ENCODE measurements around the gene CLRN3. TPM values are rescaled to one million over a fixed set of nuclear protein-coding genes. Genes with fewer than 3 reads are reported as not detected.

The CLRN3 gene
- total and polyA plus RNA-seq, 2 experiments from 2014 or later = not detected

DNA sequence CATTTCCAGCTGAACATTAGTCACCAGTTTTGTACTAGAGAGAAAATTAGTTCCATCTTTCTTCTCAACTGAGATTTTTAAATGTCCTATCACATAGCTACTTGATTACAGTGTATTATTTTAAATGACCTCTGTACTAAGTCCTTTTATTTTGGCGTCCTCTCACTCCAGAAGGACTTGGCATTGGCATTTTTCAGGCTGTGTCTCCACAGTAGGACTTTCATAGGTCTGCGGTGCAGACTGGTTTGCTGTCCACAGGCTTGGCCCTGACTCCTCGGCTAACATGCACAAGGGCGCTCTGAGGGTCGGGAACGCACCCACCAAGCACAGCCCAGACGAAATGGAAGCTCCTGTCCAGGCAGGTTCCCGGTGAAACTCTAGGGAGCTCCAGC is 20.6 kb upstream of the CLRN3 start (continued):
- TF ChIP-seq, protein P1, sequence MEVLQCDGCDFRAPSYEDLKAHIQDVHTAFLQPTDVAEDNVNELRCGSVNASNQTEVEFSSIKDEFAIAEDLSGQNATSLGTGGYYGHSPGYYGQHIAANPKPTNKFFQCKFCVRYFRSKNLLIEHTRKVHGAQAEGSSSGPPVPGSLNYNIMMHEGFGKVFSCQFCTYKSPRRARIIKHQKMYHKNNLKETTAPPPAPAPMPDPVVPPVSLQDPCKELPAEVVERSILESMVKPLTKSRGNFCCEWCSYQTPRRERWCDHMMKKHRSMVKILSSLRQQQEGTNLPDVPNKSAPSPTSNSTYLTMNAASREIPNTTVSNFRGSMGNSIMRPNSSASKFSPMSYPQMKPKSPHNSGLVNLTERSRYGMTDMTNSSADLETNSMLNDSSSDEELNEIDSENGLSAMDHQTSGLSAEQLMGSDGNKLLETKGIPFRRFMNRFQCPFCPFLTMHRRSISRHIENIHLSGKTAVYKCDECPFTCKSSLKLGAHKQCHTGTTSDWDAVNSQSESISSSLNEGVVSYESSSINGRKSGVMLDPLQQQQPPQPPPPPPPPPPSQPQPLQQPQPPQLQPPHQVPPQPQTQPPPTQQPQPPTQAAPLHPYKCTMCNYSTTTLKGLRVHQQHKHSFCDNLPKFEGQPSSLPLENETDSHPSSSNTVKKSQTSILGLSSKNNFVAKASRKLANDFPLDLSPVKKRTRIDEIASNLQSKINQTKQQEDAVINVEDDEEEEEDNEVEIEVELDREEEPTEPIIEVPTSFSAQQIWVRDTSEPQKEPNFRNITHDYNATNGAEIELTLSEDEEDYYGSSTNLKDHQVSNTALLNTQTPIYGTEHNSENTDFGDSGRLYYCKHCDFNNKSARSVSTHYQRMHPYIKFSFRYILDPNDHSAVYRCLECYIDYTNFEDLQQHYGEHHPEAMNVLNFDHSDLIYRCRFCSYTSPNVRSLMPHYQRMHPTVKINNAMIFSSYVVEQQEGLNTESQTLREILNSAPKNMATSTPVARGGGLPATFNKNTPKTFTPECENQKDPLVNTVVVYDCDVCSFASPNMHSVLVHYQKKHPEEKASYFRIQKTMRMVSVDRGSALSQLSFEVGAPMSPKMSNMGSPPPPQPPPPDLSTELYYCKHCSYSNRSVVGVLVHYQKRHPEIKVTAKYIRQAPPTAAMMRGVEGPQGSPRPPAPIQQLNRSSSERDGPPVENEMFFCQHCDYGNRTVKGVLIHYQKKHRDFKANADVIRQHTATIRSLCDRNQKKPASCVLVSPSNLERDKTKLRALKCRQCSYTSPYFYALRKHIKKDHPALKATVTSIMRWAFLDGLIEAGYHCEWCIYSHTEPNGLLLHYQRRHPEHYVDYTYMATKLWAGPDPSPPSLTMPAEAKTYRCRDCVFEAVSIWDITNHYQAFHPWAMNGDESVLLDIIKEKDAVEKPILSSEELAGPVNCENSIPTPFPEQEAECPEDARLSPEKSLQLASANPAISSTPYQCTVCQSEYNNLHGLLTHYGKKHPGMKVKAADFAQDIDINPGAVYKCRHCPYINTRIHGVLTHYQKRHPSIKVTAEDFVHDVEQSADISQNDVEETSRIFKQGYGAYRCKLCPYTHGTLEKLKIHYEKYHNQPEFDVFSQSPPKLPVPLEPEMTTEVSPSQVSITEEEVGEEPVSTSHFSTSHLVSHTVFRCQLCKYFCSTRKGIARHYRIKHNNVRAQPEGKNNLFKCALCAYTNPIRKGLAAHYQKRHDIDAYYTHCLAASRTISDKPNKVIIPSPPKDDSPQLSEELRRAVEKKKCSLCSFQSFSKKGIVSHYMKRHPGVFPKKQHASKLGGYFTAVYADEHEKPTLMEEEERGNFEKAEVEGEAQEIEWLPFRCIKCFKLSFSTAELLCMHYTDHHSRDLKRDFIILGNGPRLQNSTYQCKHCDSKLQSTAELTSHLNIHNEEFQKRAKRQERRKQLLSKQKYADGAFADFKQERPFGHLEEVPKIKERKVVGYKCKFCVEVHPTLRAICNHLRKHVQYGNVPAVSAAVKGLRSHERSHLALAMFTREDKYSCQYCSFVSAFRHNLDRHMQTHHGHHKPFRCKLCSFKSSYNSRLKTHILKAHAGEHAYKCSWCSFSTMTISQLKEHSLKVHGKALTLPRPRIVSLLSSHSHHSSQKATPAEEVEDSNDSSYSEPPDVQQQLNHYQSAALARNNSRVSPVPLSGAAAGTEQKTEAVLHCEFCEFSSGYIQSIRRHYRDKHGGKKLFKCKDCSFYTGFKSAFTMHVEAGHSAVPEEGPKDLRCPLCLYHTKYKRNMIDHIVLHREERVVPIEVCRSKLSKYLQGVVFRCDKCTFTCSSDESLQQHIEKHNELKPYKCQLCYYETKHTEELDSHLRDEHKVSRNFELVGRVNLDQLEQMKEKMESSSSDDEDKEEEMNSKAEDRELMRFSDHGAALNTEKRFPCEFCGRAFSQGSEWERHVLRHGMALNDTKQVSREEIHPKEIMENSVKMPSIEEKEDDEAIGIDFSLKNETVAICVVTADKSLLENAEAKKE (CRISPR knock-in tag; IDR thresholded peaks at IDR 0.05) = no peak
- TF ChIP-seq CREB1 (CRISPR knock-in tag; IDR thresholded peaks at IDR 0.05; ENCODE audit: low read depth) (no peak), EZH2phosphoT487 (IDR thresholded peaks at IDR 0.05; ENCODE audit: unreplicated experiment) (no peak), ZNF331 (CRISPR knock-in tag; IDR thresholded peaks at IDR 0.05; ENCODE audit: low read depth) (no peak), POLR2AphosphoS5 (IDR thresholded peaks at IDR 0.05; ENCODE audit: low read depth) (no peak)

DNA sequence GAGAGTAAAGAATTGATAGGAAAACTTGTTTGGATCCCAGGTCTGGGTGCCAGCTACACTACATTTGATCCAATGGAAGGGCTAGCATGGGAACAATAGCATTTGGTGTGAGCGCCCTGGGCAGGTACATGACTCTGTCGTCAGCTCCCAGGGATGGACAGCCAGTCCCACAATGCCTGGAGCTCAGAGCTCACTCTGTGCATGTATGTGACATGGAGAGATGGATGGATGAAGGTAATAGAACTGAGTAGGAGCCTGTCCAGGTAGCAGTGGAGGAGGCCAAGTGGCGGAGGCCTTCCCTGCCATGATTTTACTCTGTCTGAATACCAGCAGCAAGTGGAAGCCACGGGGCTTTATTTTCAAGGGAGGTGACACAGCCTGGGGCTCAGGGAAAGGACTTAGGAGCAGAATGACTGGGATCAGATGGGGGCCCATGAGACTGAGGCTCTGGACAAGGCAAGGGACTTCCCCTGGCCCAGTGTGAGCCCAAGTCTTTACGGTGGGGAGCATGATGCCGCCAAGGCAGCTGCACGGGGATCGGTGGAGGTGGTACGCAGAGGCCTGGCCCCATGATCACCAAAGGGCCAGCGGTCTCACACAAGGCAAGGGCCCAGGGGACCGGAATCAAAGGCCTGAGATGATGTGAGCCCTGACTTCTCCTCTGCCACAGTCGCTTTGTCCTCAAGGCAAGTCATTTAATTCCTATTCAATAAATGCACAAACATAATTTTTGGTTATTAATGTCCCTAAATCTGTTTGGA is 20.0 kb upstream of the CLRN3 start:
- no peaks in the 10 kb centered on the region for H3K9me3 Mint-ChIP-seq
- Histone ChIP-seq H3K4me2 (no peak overlapping the region), H3K36me3 (ENCODE audit: insufficient read depth) (no peaks in the 10 kb centered on the region), H4K20me1 (replicated peaks; ENCODE audit: insufficient read depth) (no peaks in the 10 kb centered on the region), H3K4me1 (ENCODE audit: insufficient read depth) (no peaks in the 10 kb centered on the region), H3F3A (replicated peaks; ENCODE audit: low read depth) (no peaks in the 10 kb centered on the region), H3K79me2 (replicated peaks; ENCODE audit: insufficient read depth) (no peaks in the 10 kb centered on the region), H3K9me2 (ENCODE audit: insufficient read depth) (no peaks in the 10 kb centered on the region), H3K4me3 (no peak overlapping the region), H3K27me3 (ENCODE audit: insufficient read depth) (peaks cover 4% of the 10 kb centered on the region), H2AFZ (no peak overlapping the region), H3K27ac (ENCODE audit: low read depth) (no peak overlapping the region)
- H3K4me1 Mint-ChIP-seq = peaks cover 4% of the 10 kb centered on the region; the same call in 2 of the 3 replicates
- H3K27ac Mint-ChIP-seq = no peak overlapping the region
- peaks cover 10% of the 10 kb centered on the region for H3K27me3 Mint-ChIP-seq (ENCODE audit: insufficient read depth, low read depth, poor library complexity)
- no peak overlapping the region for H3K4me3 Mint-ChIP-seq
- no peaks in the 10 kb centered on the region for H3K36me3 Mint-ChIP-seq (ENCODE audit: low read depth)
- DNase-seq (ENCODE audit: low spot score) (no peak), ATAC-seq (no peak)
- TF ChIP-seq, protein P2, sequence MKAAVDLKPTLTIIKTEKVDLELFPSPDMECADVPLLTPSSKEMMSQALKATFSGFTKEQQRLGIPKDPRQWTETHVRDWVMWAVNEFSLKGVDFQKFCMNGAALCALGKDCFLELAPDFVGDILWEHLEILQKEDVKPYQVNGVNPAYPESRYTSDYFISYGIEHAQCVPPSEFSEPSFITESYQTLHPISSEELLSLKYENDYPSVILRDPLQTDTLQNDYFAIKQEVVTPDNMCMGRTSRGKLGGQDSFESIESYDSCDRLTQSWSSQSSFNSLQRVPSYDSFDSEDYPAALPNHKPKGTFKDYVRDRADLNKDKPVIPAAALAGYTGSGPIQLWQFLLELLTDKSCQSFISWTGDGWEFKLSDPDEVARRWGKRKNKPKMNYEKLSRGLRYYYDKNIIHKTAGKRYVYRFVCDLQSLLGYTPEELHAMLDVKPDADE (IDR thresholded peaks at IDR 0.05) = no peak
- no peak for TF ChIP-seq STAT1 (IDR thresholded peaks at IDR 0.05; ENCODE audit: unreplicated experiment)
- TF ChIP-seq NANOG (IDR thresholded peaks at IDR 0.05; ENCODE audit: borderline replicate concordance) = no peak
- TF ChIP-seq, protein P3, sequence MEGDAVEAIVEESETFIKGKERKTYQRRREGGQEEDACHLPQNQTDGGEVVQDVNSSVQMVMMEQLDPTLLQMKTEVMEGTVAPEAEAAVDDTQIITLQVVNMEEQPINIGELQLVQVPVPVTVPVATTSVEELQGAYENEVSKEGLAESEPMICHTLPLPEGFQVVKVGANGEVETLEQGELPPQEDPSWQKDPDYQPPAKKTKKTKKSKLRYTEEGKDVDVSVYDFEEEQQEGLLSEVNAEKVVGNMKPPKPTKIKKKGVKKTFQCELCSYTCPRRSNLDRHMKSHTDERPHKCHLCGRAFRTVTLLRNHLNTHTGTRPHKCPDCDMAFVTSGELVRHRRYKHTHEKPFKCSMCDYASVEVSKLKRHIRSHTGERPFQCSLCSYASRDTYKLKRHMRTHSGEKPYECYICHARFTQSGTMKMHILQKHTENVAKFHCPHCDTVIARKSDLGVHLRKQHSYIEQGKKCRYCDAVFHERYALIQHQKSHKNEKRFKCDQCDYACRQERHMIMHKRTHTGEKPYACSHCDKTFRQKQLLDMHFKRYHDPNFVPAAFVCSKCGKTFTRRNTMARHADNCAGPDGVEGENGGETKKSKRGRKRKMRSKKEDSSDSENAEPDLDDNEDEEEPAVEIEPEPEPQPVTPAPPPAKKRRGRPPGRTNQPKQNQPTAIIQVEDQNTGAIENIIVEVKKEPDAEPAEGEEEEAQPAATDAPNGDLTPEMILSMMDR (conservative IDR thresholded peaks at IDR 0.05; ENCODE audit: low read depth in 2 of 2) = no peak
- TF ChIP-seq EZH2 (IDR thresholded peaks at IDR 0.05; ENCODE audit: low read depth, unreplicated experiment) = no peak
- no peak for TF ChIP-seq JUNB (IDR thresholded peaks at IDR 0.05; ENCODE audit: unreplicated experiment)
- no peak for TF ChIP-seq POLR2AphosphoS5 (IDR thresholded peaks at IDR 0.05; ENCODE audit: low read depth)
- no peak for TF ChIP-seq ZNF114 (CRISPR knock-in tag; IDR thresholded peaks at IDR 0.05)
- no peak for TF ChIP-seq EZH2phosphoT487 (IDR thresholded peaks at IDR 0.05; ENCODE audit: unreplicated experiment)

Data from GM23338 (cell line).